ENCODE results near the gene RAP2A.

Gene RAP2A

GRCh38 chr13:97446448-97446847, 12.5 kb downstream of the RAP2A start:
- FAIRE-seq (no peak), DNase-seq (ENCODE audit: insufficient read length, low spot score) (no peak)

- peak; percentile 81 for FAIRE-seq
- DNase-seq (ENCODE audit: insufficient read length, low spot score), result no peak
Observed at GRCh38 chr13:97448503-97449251, 14.7 kb downstream of the RAP2A start.

- DNase-seq (ENCODE audit: insufficient read length, low spot score), result no peak
- FAIRE-seq, result no peak
Observed at GRCh38 chr13:97454699-97455098, 20.7 kb downstream of the RAP2A start.

DNA sequence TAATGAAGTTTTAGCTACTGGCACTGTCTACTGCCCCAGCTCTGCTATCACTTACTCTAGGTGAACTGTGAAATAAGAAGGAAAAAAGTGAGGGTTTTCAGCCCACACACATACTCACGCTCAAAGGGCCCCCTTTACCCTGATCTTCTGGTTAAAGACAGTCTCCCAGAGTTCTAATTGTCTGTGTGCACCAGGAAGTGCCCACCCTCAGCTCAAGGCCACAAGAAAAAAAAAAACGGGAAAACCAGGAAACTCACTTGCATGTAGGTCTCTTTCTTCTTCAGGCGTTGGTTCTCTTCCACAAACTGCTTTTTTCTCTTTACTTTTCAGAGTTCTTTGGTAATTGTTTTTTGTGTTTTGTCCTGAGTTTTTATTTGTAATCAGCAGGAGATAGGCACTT, 22.1 kb downstream of the RAP2A start:
- peak; percentile 21 for FAIRE-seq
- DNase-seq (ENCODE audit: insufficient read length, low spot score), result no peak

DNA sequence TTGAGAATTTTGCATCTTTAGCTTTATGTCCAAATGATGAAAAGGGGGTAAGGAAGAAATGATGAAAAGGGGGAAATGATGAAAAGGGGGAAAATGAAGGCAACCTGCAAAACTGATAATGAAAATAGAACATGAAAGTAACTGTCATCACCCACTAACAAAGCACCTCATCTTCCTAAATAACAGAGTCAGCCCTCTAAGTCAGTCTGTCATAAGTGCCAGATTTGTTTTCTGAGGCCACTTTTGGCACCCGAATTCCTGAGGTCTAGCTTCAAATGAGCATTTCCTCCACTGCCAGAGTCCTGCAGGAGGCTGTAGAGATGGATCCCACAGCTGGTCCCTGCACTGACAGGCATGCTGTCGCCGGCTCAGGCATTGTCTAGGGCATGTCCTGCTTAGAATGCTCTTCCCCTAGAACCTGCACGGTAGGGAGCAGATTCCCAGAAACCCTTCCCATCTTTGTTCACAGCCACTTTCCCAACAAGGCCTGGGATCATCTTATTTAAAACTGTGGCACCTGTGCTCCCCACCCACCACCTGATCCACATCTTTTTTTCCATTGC, 25.3 kb downstream of the RAP2A start:
- DNase-seq (ENCODE audit: insufficient read length, low spot score) (no peak), FAIRE-seq (no peak)

- FAIRE-seq, result peak; percentile 98
Observed at GRCh38 chr13:97460004-97460775, 26.2 kb downstream of the RAP2A start.

DNA sequence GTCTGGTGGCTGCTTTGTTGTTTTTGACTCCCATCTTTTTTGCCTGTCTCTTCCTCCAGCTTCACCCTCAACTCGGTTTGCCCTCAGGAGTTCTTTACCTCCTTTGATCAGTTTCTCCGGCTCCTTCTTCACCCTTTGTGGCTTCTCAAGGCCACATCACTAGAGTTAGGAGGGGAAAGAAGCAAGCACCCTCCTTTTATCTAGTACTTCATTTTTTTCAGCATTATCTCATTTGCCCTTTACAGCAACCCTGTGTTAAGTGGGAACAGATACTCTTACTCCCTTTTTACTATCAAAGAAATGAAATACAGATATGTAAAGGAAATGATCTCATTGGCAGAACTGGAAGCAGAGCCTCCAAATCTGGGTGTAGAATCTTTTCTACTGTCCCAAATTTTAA, 26.9 kb downstream of the RAP2A start:
- DNase-seq (ENCODE audit: insufficient read length, low spot score) (no peak), FAIRE-seq (peak; percentile 74)

More at GRCh38 chr13:97460004-97460775, 26.2 kb downstream of the RAP2A start:
- peak; percentile 12 for DNase-seq (ENCODE audit: insufficient read length, low spot score)

DNA sequence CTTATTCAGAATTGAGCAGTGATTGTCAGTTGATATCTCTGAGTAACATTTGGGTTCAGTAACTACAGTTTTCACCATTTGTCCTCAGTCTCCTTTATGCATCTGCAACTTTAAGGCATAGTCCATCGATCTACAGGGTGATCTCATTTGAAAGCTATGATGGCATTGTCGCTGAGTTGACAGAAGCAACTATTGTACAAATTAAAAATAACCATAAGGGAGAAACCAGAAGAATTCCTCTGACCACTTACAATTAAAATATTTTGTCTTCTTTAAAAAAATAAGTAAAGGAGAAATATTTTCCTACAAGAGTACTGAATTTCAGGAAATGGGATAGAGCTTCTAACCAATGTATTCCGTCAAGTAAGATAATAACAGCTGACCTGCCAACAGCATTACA, 30.6 kb downstream of the RAP2A start:
- FAIRE-seq (no peak), DNase-seq (ENCODE audit: insufficient read length, low spot score) (no peak)

- DNase-seq (ENCODE audit: insufficient read length, low spot score), result no peak
- FAIRE-seq, result no peak
Observed at GRCh38 chr13:97466722-97467121, 32.8 kb downstream of the RAP2A start.

GRCh38 chr13:97468331-97468730, 34.4 kb downstream of the RAP2A start:
- no peak for DNase-seq (ENCODE audit: insufficient read length, low spot score)
- no peak for FAIRE-seq

DNA sequence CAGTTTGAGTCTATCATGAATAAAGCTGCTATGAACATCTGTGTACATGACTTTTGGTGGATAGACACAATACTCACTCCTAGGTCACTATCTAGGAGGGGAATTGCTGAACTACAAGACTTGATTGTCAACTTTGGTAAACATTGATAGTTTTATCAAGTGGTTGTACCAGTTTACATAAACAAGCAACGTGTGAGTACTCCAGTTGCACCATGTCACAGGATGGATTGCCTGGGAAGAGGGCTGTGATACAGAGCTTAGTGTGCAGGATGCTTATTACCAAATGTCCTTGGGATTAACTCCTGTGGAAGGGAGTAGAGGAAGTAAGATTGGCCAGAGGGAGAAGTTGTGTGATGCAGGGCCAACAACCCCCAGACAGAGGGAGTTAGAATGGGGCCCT, 37.7 kb downstream of the RAP2A start:
- no peak for FAIRE-seq

DNA sequence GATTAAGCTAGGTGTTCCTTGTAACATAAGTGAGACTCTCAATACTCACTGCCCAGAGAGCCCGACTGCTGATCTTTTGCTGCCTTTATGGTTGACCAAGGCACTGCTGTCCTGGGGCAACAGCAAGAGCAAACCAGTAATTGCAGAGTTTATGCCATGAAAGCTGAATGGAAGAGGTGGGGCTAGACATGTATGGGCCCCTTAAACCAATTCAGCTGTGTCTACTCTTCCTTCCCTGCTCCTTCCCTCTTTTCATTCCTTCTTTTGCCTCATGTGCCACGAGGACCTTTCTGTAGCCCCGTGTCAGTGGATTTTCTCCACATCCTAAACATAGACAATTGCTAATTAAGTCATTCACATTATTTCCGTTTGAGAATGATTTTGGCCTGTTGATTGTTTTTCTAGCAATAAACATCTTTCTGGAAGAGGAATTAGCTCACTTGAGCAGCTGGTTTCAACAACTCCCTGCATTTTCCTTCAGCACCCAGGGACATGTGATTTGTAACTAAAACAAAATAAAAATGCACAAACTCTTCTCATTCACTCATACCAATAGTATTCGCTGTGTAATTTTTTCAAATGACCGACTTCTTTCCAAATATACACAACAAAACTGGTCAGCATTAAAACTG, 40.5 kb downstream of the RAP2A start:
- DNase-seq (ENCODE audit: insufficient read length, low spot score) (no peak), FAIRE-seq (no peak)

More for the DNA sequence above, 37.7 kb downstream of the RAP2A start:
- DNase-seq (ENCODE audit: insufficient read length, low spot score), result no peak

DNA sequence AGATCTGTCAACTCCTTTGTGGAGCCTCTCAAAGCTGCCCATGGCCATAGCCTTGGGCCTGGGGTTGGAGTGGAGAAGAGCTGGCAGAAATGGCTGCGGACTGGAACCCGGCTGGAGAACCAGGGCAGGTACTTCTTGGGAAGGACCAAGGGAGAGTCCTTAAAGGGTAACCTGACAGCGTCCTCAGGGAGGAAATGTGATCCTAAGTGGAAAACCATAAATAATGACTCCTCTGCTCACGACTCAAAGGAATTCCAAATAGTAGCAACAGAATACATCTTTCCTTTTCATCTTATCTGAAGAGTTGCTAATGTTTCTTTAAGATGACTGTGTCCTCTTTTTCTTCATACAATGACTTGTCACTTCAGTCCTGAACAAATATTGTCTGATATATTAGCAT, 41.0 kb downstream of the RAP2A start:
- DNase-seq (ENCODE audit: insufficient read length, low spot score) (no peak), FAIRE-seq (no peak)

GRCh38 chr13:97477844-97478243, 43.9 kb downstream of the RAP2A start:
- DNase-seq (ENCODE audit: insufficient read length, low spot score), result no peak
- FAIRE-seq, result peak; percentile 52

GRCh38 chr13:97478247-97478646, 44.3 kb downstream of the RAP2A start:
- no peak for FAIRE-seq
- no peak for DNase-seq (ENCODE audit: insufficient read length, low spot score)

DNA sequence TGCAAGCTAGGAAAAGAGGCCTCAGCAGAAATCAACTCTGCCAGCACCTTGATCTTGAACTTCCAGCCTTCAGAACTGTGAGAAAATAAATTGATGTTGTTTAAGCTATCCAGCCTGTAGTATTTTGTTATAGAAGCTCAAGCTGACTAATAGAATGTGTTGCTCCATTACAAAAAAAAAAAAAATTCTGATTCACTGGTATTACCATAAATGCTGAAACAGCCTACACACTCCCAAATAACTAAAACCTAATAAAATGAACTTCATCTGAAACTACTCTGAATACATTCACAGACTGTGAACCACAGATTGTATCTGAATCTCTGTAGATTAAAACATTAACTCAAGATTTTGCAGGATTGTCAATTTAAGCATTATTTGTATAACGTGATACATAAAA, 49.5 kb downstream of the RAP2A start:
- DNase-seq (ENCODE audit: insufficient read length, low spot score) (no peak), FAIRE-seq (no peak)

DNA sequence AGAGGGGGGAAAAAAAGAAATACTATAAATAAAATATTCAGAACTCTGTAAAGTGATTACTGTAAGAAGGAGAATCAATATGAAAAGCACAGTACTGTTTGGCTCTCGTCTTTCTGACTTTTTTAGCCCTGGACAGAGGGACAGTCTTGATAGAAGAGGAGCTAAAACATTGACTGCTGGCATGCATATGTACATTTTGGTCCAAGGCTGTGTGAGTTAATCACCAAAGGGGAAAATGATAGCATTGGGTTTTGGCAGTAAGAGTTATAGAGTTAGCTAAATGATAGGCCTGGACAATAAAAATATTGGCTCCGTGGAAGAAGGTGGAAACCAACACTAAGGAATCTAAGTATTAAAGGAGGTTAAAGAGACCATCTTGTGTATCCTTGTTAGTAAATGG, 50.3 kb downstream of the RAP2A start:
- FAIRE-seq, result no peak
- no peak for DNase-seq (ENCODE audit: insufficient read length, low spot score)

GRCh38 chr13:97485320-97485719, 51.4 kb downstream of the RAP2A start:
- FAIRE-seq (no peak), DNase-seq (ENCODE audit: insufficient read length, low spot score) (no peak)

DNA sequence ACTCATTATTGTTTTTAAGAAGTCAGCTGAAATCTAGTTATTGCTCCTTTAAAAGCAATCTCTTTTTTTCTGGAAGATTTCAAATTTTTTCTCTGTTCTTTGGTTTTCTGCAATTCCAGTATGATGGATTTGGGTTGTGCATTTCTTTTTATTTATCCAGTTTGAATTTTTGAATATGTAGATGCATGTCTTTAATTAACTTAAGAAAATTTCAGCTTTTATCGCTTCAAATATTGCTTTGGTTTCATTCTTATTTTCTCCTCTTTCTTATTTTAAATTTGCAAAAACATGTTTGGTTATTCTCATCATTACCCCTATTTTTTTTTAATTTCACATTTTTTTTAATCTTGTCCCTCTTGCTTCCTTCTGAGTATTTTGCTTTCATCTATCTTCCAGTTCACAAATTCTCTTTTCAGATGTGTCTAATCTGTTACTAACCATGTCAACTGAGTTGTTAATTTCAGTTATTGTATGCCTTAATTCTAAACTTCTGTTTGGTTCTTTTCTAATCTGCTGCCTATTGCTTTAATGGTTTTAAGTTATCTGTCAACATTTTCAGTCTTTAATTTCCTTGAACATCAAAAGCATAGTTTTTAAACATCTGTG, 56.8 kb downstream of the RAP2A start:
- no peak for FAIRE-seq
- DNase-seq (ENCODE audit: insufficient read length, low spot score), result no peak

DNA sequence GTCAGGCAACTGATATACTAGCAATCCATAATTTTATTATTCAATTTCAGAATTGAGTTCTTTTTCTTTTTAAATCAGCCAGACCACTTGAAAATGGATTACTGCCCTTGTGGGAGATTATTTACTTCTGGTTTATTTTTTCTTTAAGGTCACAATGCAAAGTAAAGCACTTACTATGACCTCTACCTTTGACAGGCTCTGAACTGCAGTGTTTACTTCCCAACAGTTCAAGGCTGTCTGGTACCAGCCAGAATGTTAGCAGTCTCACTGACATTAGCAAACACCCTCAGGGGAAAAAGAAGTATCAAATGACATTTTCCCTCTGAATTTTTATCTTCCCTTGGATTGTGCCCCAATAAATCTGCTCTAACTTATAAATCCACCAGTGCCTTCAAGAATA, 57.5 kb downstream of the RAP2A start:
- FAIRE-seq, result no peak
- DNase-seq (ENCODE audit: insufficient read length, low spot score), result no peak

GRCh38 chr13:97492257-97492656, 58.3 kb downstream of the RAP2A start:
- DNase-seq (ENCODE audit: insufficient read length, low spot score) (no peak), FAIRE-seq (peak; percentile 77)

Data from GM19239 (cell line).